Measurements from ENCODE around the gene MBLAC2.

MBLAC2 gene

GRCh38 chr5:90446961-90447360 lies 27.6 kb downstream of the MBLAC2 start:
- DNase-seq = no peak

GRCh38 chr5:90440644-90441043 lies 33.9 kb downstream of the MBLAC2 start:
- DNase-seq = no peak

GRCh38 chr5:90438100-90438499 lies 36.5 kb downstream of the MBLAC2 start:
- no peak for DNase-seq

GRCh38 chr5:90437663-90438062 lies 36.9 kb downstream of the MBLAC2 start:
- DNase-seq = no peak

GRCh38 chr5:90434116-90434714 lies 40.4 kb downstream of the MBLAC2 start:
- no peak for DNase-seq

GRCh38 chr5:90424245-90424644 lies 50.3 kb downstream of the MBLAC2 start:
- no peak for DNase-seq

GRCh38 chr5:90421136-90421535 lies 53.4 kb downstream of the MBLAC2 start:
- DNase-seq = no peak

- DNase-seq = no peak
Measured at GRCh38 chr5:90418214-90418613, 56.4 kb downstream of the MBLAC2 start.

GRCh38 chr5:90410178-90410762 lies 64.3 kb downstream of the MBLAC2 start:
- DNase-seq = no peak

GRCh38 chr5:90409318-90410177 lies 65.0 kb downstream of the MBLAC2 start, which contains the start of gene CETN3:
Gene CETN3, minus strand, starts transcription at chr5:90409756. Its CDS starts 95 bp downstream, at chr5:90409661.
- peak; percentile 69 for DNase-seq

GRCh38 chr5:90408571-90409317 lies 65.8 kb downstream of the MBLAC2 start:
- DNase-seq = no peak
